Right lobe of liver (tissue), 6 donors: ENCODE measurements around the gene SYNPO. TPM values are rescaled to one million over a fixed set of nuclear protein-coding genes. Genes with fewer than 3 reads are reported as not detected.

ENCODE experiments used
- ATAC-seq, 4 donors: fragments of 200-7000 bp; cut with Tn5 transposase; one replicate each; pipeline ENCODE4 v1.9.1; 2020; ENCODE audit warnings: mild to moderate bottlenecking in 4 of 4, moderate library complexity in 4 of 4
- DNase-seq, 3 donors: peaks; one replicate each; pipeline ENCODE4 v3.0.0-alpha.2; 2020
- H3K27ac ChIP-seq, 3 donors: fragments of 200-600 bp; one replicate each; pipeline ENCODE4 v1.8.0; 2022
- H3K27me3 ChIP-seq, 2 donors: fragments of 200-600 bp; one replicate each; pipeline ENCODE4 v1.8.0; 2022
- H3K36me3 ChIP-seq, 4 donors: fragments of 200-600 bp; sonication (generic) in 1 of 4; one replicate each; pipeline versions ENCODE4 v1.5.1 to v1.8.0; 2017 to 2022; ENCODE audit warnings: control low read depth in 1 of 4
- H3K4me1 ChIP-seq, 4 donors: fragments of 200-600 bp; sonication (generic) in 1 of 4; one replicate each; pipeline versions ENCODE4 v1.5.1 to v1.8.0; 2017 to 2022; ENCODE audit warnings: control low read depth in 1 of 4
- H3K4me3 ChIP-seq, 3 donors: fragments of 200-600 bp; one replicate each; pipeline ENCODE4 v1.8.0; 2022
- H3K9me3 ChIP-seq, 4 donors: fragments of 200-600 bp; sonication (generic) in 1 of 4; one replicate each; pipeline versions ENCODE4 v1.5.1 to v1.8.0; 2017 to 2022; ENCODE audit warnings: control low read depth in 1 of 4
- CTCF ChIP-seq, 4 donors: fragments of 200-600 bp in 3 of 4; fragments of 450-650 bp in 1 of 4; IDR thresholded peaks; one replicate each; pipeline versions ENCODE4 v1.5.1 to v1.8.0; 2016 to 2022; ENCODE audit warnings: antibody characterized with exemption in 4 of 4, mild to moderate bottlenecking in 2 of 4
- POLR2A ChIP-seq: fragments of 450-650 bp; IDR thresholded peaks from one replicate; pipeline ENCODE4 v1.6.1; 2017; ENCODE audit warnings: antibody characterized with exemption, mild to moderate bottlenecking
- WGBS: methylation state at CpG from one replicate; pipeline ENCODE4 v1.1.6; 2018; ENCODE audit warnings: low coverage, low lambda C conversion rate; ENCODE audit not compliant: insufficient coverage; ENCODE audit errors: missing lambda C conversion rate; 5-methylcytosine and 5-hydroxymethylcytosine counted together
- intact Hi-C, 2 donors: fragments of 100-400 bp; cut with DNase I; formaldehyde crosslinking; loops; one replicate each; pipeline versions ENCODE4 v1.11.2 to v1.14.1; 2022
- total RNA-seq, 6 experiments: library from RNA; depleted of rRNA in 2 of 6; stranded (reverse); fragments of >200 nt in 2 of 6; fragmentation: NEBNext Ultra II Directional in 3 of 6; extraction: Animal tissue kit (Norgen Biotek cat#: 25700) in 3 of 6; gene quantifications; one replicate each; pipeline versions ENCODE4 v1.1.0 to v1.2.4, GENCODE V29; 2016 to 2023
- donor health status: DM: no; HTN: yes; CAD: no.
- donor health status: DM: no; HTN: no; CAD: no.
- donor health status: DM: no; HTN: no; CAD: no.
- donor health status: DM: no; HTN: yes; CAD: no.
- donor health status: DM: no; HTN: yes; CAD: no.

Gene SYNPO
- total RNA-seq, 6 experiments from 2014 or later: 23.4 to 51.8 (median 35.6) TPM

DNA sequence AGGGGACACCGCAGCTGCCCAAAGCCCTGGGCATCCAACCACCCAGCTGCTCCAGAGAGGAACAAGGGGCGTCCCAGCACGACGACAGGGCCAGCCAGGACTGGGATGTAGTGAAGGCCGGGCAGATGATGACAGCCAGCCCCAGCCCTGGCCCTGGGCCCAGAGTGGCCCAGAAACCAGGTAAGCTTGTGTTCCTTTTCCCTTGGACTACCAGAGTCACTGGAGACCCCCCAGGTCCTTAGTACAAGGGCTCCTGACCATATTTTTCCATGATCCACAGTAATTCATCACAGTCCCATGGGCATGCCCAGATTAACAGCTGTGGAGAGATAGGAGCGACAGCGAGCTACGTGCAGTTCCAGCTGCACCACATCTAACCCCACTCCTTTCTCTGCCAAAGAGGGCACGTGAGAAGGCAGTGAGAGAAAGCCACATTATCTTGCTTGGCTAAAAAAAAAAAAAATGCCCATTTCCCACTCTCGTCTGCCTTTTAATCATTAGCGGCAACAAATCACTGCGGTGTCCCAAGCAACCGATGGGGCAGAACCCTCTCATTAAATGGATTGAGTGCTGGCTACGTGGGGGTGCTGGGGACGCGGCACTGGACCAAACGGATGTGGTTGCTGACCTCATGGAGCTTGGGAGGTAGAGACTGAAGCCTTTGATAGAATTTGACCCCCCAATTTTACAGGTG, 21.7 kb upstream of the SYNPO start:
- intact Hi-C loops: no loop called here
- WGBS: 58% methylated on average over 10 of the region's 17 CpGs
- H3K4me1 ChIP-seq: peaks cover 0 to 48% (median 26%) of the 10 kb centered on the region in 4 donors
- H3K27me3 ChIP-seq: no peaks in the 10 kb centered on the region
- no peaks in the 10 kb centered on the region for H3K36me3 ChIP-seq
- no peak for ATAC-seq
- H3K9me3 ChIP-seq: no peaks in the 10 kb centered on the region
- TF ChIP-seq POLR2A: no peak
- TF ChIP-seq CTCF (IDR thresholded peaks at IDR 0.05): no peak
- H3K4me3 ChIP-seq: no peak overlapping the region
- no peak for DNase-seq
- peak overlapping the region in 2 of 3 donors; percentile 26 to 85 for H3K27ac ChIP-seq

DNA sequence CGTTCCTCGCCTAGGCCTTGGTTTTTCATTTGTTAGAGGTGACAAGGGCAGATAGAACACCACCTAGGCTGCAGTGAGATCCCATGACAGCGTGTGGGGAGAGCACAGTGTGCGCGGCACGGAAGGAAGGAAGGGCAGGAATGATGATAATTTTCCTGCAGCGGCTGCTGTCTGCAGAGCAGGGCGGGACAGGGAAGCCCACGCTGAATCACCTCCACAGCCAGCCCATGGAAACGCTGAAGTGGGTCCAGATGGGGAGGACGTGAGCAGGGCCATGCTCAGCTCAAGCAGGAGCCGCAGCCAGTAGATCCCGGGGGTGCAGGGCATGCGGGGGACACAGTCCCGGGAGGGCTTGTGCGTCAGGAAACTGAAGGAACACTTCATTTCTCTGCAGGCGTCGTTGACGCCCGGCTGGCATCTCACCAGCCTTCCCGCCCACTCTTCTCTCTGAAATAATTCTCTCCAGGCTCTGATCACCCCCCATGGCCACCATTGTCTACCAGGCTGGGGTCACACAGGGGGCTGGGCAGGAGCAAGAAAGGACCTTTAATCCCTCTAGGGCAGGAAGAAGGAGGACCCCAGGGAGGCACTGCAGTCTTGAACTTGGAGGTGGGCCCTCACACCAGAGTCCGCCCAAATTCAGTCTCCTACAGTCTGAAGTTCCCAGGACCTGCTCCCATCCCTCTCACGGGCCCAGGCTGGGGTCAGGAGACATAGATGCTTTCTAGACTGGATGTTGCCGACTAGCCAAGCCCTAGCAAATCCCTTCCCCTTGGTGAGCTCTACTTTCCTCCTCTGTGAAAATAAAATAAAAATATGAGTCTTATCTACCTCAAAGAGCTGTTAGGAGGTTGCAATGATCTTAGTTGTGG, 20.9 kb upstream of the SYNPO start:
- Histone ChIP-seq H3K4me3 (no peak overlapping the region), H3K27ac (no peak overlapping the region), H3K27me3 (no peaks in the 10 kb centered on the region), H3K36me3 (no peaks in the 10 kb centered on the region), H3K4me1 (peaks cover 0 to 39% (median 19%) of the 10 kb centered on the region in 4 donors), H3K9me3 (no peaks in the 10 kb centered on the region)
- TF ChIP-seq CTCF (IDR thresholded peaks at IDR 0.05): no peak
- TF ChIP-seq POLR2A: no peak
- ATAC-seq (peak in 2 of 4 donors; percentile 16 to 28), DNase-seq (peak in 1 of 3 donors; percentile 65)
- intact Hi-C loops: no loop called here
- WGBS: 87% methylated on average over 10 of the region's 24 CpGs

DNA sequence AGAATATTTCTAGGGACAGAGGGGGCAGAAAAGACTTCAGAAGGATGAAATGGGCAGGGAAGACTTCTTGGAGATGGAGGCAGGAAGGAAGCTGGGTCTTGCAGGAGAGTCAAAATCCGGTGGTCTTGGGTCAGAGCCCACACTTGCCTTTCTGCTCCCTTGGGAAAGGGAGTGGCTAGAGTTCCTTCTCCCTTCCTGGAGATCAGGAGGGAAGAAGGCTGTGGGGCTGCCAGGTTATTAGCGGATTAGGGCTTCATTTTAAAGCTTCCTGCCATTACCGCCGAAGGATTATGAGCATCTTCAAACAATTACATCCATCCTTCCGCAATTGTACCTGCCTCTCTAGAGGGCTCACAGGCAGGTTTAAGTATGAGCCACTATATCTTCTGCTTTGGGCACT, 19.2 kb upstream of the SYNPO start:
- DNase-seq (no peak), ATAC-seq (no peak)
- Histone ChIP-seq H3K9me3 (no peaks in the 10 kb centered on the region), H3K4me3 (no peak overlapping the region), H3K27me3 (no peaks in the 10 kb centered on the region), H3K27ac (no peak overlapping the region), H3K36me3 (no peaks in the 10 kb centered on the region), H3K4me1 (peaks cover 0 to 35% (median 13%) of the 10 kb centered on the region in 4 donors)
- no peak for TF ChIP-seq CTCF (IDR thresholded peaks at IDR 0.05)
- TF ChIP-seq POLR2A: no peak
- intact Hi-C loops: no loop called here
- WGBS: 71% methylated on average over 4 of the region's 5 CpGs

- intact Hi-C loops: no loop called here
- WGBS: no CpG with 5 or more reads among the region's 2 CpGs
- Histone ChIP-seq H3K4me1 (peaks cover 0 to 27% (median 13%) of the 10 kb centered on the region in 4 donors), H3K4me3 (no peak overlapping the region), H3K27ac (no peak overlapping the region), H3K36me3 (no peaks in the 10 kb centered on the region), H3K9me3 (no peaks in the 10 kb centered on the region), H3K27me3 (no peaks in the 10 kb centered on the region)
- no peak for ATAC-seq
- no peak for DNase-seq
- TF ChIP-seq POLR2A (no peak), CTCF (IDR thresholded peaks at IDR 0.05) (no peak)
Measured at GRCh38 chr5:150622157-150622556, 18.3 kb upstream of the SYNPO start.
